Measurements from ENCODE around the gene KCTD5.
"Not testable (repeated sequence)": the region's sequence is repeated elsewhere in the genome, so short reads cannot be mapped to it uniquely, and the experiment has no call there.

The KCTD5 gene, protein sequence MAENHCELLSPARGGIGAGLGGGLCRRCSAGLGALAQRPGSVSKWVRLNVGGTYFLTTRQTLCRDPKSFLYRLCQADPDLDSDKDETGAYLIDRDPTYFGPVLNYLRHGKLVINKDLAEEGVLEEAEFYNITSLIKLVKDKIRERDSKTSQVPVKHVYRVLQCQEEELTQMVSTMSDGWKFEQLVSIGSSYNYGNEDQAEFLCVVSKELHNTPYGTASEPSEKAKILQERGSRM

DNA sequence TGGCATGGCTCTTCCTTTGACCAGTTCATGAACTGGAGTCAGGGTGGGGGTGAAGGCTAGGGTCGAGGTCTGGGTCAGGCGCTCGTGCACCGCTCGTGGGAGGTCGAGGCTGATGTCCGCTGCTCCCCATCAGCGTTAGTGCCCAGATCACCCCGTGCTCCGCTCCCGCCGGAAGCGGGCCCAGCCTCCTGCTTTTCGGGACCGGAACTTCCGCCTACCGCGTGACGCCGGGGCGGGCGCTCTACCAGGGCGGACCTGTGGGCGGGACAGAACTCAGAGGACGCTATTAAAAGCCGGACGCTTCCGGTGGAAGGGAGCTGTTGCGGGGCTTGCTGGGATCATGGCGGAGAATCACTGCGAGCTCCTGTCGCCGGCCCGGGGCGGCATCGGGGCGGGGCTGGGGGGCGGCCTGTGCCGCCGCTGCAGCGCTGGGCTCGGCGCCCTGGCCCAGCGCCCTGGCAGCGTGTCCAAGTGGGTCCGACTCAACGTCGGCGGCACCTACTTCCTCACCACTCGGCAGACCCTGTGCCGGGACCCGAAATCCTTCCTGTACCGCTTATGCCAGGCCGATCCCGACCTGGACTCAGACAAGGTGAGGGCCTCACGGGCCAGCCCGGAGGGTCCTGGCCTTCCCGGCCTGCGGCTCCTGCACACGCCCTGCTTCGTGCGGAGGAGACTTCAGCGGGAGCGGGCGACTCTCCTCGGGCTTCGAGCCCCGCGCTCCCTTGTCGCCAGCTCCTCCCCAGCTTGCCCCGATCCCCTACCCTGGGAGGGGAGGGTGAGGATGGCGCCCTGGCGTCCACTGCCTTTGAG is at the start of gene KCTD5:
Gene KCTD5 (plus strand): TSS at position 315 of the 813 bp plus-strand sequence. CDS start 26 bp downstream, at position 341.
- DNase-seq: peak; percentile 97
- no peaks in the 10 kb centered on the region for H3K27me3 Mint-ChIP-seq
- H3K36me3 Mint-ChIP-seq: peaks cover 11% of the 10 kb centered on the region
- peaks cover 37% of the 10 kb centered on the region for H3K4me1 Mint-ChIP-seq
- peak within 1 kb of the TSS; percentile 97 for H3K4me3 Mint-ChIP-seq
- H3K27ac Mint-ChIP-seq: peak within 1 kb of the TSS; percentile 93
- CTCF ChIA-PET: no interaction called here
- no peaks in the 10 kb centered on the region for H3K9me3 Mint-ChIP-seq

DNA sequence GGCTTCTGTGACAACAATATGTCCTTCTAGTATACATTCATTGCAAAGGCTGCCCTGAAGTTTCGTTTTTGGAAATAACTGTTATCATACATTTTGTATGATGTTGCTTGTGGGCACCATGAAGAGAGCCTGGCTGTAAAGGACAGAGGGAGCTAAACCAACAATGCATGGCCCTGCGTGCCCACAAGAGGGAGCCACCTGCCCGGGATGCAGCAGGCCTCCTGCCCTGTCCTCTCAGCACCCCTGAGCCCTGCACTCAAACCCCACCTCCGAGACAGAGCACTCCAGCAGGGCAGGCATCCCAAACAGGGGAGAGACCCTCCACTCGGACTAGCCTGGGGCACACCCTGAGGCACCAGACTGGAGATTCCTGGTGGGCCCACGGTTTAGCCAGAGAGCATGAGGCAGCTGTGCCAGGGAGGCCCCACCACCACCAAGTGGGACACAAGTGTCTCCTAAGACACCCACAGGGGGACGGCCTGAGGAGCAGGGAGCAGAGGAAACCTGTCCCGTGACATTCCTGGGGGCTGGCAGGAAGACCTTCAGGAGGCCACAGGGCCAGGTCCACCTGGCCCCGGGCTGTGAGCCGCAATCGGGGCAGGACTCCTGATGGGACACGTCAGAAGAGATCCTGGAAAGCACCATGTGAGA is 43.1 kb upstream of the KCTD5 start:
- DNase-seq: peak; percentile 77
- H3K9me3 Mint-ChIP-seq, H3K27me3 Mint-ChIP-seq, H3K36me3 Mint-ChIP-seq, H3K27ac Mint-ChIP-seq, H3K4me1 Mint-ChIP-seq, CTCF ChIA-PET, H3K4me3 Mint-ChIP-seq: not testable (repeated sequence)

DNA sequence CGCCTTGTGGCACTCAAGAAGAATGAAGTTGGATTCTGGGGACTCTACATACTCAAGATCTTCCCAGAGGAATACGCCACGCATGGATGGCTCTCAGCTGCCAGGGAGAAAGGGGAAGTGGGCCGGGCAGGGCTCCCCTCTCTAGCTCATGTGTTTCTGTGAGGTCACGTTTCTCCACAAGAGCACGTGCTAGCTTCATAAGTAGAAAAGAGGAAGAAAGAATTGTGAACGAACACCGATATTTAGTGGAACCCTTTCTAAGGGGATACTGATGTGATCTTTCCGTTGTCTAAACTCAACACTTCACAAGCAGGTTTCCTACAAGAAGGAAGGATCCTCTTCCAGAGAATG is 42.6 kb upstream of the KCTD5 start:
- H3K4me3 Mint-ChIP-seq, DNase-seq, H3K27me3 Mint-ChIP-seq, CTCF ChIA-PET, H3K4me1 Mint-ChIP-seq, H3K27ac Mint-ChIP-seq, H3K36me3 Mint-ChIP-seq, H3K9me3 Mint-ChIP-seq: not testable (repeated sequence)

DNA sequence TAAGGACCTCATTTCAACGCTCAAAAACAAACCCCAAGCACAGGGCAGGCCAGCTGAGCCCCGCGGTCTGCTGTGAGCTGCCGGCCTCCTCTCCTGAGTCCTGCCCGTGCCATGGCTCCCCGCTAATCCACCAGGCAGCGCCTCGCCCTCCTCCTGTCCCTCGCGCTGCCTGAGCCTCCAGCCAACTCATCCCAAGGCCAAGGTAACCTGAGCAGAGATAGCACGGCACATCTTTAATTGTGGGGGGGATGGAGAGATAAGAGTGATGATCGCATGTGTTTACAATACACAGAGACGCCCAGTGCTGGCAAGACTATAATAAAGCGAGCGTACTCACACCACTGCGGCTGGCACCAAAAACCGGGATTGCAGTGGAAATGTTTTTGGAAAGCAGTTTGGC is 39.8 kb upstream of the KCTD5 start:
- H3K4me1 Mint-ChIP-seq, H3K4me3 Mint-ChIP-seq, H3K36me3 Mint-ChIP-seq, CTCF ChIA-PET, H3K27ac Mint-ChIP-seq, DNase-seq, H3K9me3 Mint-ChIP-seq, H3K27me3 Mint-ChIP-seq: not testable (repeated sequence)

- DNase-seq, H3K4me3 Mint-ChIP-seq, H3K27me3 Mint-ChIP-seq, H3K27ac Mint-ChIP-seq, CTCF ChIA-PET, H3K36me3 Mint-ChIP-seq, H3K4me1 Mint-ChIP-seq, H3K9me3 Mint-ChIP-seq: not testable (repeated sequence)
Measured at GRCh38 chr16:2644754-2645453, 37.4 kb upstream of the KCTD5 start.

- H3K27me3 Mint-ChIP-seq: peaks cover 13% of the 10 kb centered on the region
- H3K4me3 Mint-ChIP-seq, H3K9me3 Mint-ChIP-seq, CTCF ChIA-PET, H3K36me3 Mint-ChIP-seq, DNase-seq, H3K4me1 Mint-ChIP-seq, H3K27ac Mint-ChIP-seq: not testable (repeated sequence)
Measured at GRCh38 chr16:2651268-2651871, 31.0 kb upstream of the KCTD5 start.

DNA sequence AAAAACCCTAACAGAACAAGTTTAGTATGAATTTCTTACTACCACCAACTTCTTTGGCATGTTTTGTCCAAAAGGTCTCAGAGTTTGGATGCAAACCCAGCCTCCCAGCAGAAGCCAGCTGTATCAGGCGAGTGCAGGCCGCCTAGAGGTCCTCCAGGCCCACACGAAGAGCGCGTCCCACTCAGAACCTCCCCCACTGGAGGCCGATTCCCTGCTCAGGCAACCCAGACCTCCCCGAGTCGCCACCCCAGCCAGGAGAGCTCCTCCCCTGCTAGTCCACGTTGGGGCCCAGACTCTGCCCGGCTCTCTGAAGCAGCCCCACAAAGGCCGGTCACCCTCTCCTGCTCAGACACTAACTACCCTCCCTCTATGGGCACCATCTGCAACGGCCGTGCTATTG is 28.4 kb upstream of the KCTD5 start:
- DNase-seq, CTCF ChIA-PET, H3K4me1 Mint-ChIP-seq, H3K27ac Mint-ChIP-seq, H3K9me3 Mint-ChIP-seq, H3K36me3 Mint-ChIP-seq, H3K4me3 Mint-ChIP-seq: not testable (repeated sequence)
- H3K27me3 Mint-ChIP-seq: peaks cover 31% of the 10 kb centered on the region

DNA sequence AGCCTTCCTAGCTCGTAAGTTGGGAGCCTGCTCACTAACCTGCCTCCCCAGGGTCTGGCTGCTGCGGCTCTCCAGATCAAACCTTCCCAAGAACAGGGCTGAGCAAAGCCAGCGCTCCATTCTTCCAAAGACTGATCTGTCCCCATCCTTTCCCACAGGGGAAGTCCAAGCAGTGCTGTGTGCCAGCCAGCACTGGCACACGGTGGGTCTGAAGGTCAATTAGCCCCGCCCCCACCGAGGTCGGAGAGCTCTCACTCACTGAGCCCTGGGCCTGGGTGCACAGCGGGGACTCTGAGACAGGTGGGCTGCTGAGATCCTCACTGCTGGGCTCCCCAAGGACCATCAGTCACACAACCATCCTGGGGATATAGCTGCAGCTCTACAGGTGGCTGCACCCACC is 27.4 kb upstream of the KCTD5 start:
- H3K4me1 Mint-ChIP-seq, H3K4me3 Mint-ChIP-seq, H3K36me3 Mint-ChIP-seq, H3K27ac Mint-ChIP-seq, CTCF ChIA-PET, H3K9me3 Mint-ChIP-seq, DNase-seq: not testable (repeated sequence)
- peaks cover 36% of the 10 kb centered on the region for H3K27me3 Mint-ChIP-seq

DNA sequence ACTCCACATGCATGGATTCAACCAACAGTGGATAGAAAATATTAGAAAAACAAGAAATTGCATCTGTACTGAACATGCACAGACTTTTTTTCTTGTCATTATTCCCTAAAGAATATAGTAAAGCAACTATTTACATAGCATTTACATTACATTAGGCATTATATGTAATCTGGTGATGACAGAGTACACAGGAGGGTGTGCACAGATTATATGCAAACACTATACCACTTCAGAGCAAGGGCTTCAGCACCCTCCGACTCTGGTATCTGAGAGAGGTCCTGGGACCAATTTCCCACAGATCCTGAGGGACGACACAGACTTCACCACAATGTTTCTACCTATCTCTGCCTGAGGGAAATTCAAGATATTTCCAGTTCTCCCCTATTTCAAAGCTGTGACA is 25.3 kb upstream of the KCTD5 start:
- Mint-ChIP-seq H3K36me3 (no peaks in the 10 kb centered on the region), H3K4me1 (peaks cover 5% of the 10 kb centered on the region), H3K27ac (no peak overlapping the region), H3K9me3 (no peaks in the 10 kb centered on the region), H3K4me3 (no peak overlapping the region), H3K27me3 (peaks cover 38% of the 10 kb centered on the region)
- CTCF ChIA-PET: no interaction called here
- no peak for DNase-seq

GRCh38 chr16:2657803-2658202 is 24.5 kb upstream of the KCTD5 start:
- H3K4me3 Mint-ChIP-seq, H3K36me3 Mint-ChIP-seq, H3K9me3 Mint-ChIP-seq, H3K4me1 Mint-ChIP-seq, CTCF ChIA-PET, DNase-seq, H3K27ac Mint-ChIP-seq: not testable (repeated sequence)
- peaks cover 38% of the 10 kb centered on the region for H3K27me3 Mint-ChIP-seq

- H3K36me3 Mint-ChIP-seq, H3K4me3 Mint-ChIP-seq, CTCF ChIA-PET, H3K9me3 Mint-ChIP-seq, DNase-seq, H3K27ac Mint-ChIP-seq: not testable (repeated sequence)
- H3K4me1 Mint-ChIP-seq: peaks cover 27% of the 10 kb centered on the region
- H3K27me3 Mint-ChIP-seq: peaks cover 38% of the 10 kb centered on the region
Measured at GRCh38 chr16:2659560-2659959, 22.8 kb upstream of the KCTD5 start.

GRCh38 chr16:2660014-2660662 is 22.2 kb upstream of the KCTD5 start:
- H3K9me3 Mint-ChIP-seq, H3K4me3 Mint-ChIP-seq: not testable (repeated sequence)

DNA sequence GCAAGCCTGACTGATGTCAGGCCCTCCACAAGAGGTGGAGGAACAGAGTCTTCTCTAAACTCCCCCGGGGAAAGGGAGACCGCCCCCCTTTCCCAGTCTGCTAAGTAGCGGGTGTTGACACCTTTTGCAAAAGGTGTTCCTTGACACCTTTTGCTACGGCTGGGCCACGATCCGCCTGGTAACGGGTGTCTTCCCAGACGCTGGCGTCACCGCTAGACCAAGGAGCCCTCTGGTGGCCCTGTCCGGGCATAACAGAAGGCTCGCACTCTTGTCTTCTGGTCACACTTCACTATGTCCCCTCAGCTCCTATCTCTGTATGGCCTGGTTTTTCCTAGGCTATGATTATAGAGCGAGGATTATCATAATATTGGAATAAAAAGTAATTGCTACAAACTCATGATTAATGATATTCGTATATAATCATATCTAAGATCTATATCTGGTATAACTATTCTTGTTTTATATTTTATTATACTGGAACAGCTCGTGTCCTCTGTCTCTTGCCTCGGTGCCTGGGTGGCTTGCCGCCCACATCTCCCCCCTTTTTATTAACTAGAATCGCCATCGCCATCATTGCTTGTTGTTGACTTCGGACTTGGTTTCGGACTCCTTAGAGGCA is 21.5 kb upstream of the KCTD5 start:
- not testable (repeated sequence) for H3K9me3 Mint-ChIP-seq, H3K27ac Mint-ChIP-seq, H3K4me3 Mint-ChIP-seq, H3K36me3 Mint-ChIP-seq
- CTCF ChIA-PET: interaction anchor here (1.5 kb wide), 1 partner anchor 11 kb away, joined by 5 read pairs; no protein-coding TSS in a partner anchor
- Mint-ChIP-seq H3K27me3 (peaks cover 30% of the 10 kb centered on the region), H3K4me1 (peaks cover 32% of the 10 kb centered on the region)
- peak; percentile 49 for DNase-seq

More at GRCh38 chr16:2660014-2660662, 22.2 kb upstream of the KCTD5 start:
- H3K27ac Mint-ChIP-seq, CTCF ChIA-PET, DNase-seq, H3K36me3 Mint-ChIP-seq: not testable (repeated sequence)
- H3K27me3 Mint-ChIP-seq: peaks cover 38% of the 10 kb centered on the region
- H3K4me1 Mint-ChIP-seq: peaks cover 31% of the 10 kb centered on the region
